GM10248 (cell line): ENCODE data around the gene QKI.

ENCODE experiments used
- CTCF ChIA-PET: fragments of 300-600 bp; sonication (Branson Sonifier 250); formaldehyde crosslinking; extraction: SDS; loops from one replicate; lab custom pipeline; 2021; ENCODE audit warnings: antibody characterized with exemption; lab: Yijun Ruan, JAX
- POLR2A ChIA-PET: fragments of 350-650 bp; sonication (Branson Sonifier 250); formaldehyde crosslinking; extraction: SDS; loops from one replicate; lab custom pipeline; 2020; ENCODE audit warnings: antibody characterized with exemption; lab: Yijun Ruan, JAX
- DNase-seq: peaks from one replicate; pipeline ENCODE4 v3.0.0; 2012; ENCODE audit errors: extremely low spot score
- TF ChIP-seq, protein P1 (sequence below): IDR thresholded peaks from 2 replicates; pipeline ENCODE4 v1.5.1; 2012; ENCODE audit warnings: mild to moderate bottlenecking, low read depth; ENCODE audit errors: extremely low read depth, missing control alignments, control extremely low read depth

QKI gene

DNA sequence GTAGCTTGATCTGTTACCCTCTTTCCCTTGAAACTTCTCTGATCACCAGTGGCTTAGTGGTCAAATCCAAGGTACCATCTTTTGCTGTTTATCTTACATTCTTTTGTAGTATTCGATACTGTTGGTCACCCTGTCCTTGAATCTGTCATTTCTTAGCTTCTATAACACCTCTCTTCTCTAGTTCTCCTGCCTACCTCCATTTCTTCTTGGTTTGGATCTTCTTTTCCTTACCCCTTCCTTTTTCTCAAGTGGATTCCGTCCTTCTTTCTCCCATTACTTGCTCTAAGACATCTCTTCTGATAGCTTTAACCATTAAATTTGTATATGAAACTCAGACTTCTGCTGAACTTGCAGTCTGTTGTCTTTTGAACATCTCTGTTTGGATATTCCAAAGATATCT lies 39.9 kb downstream of the QKI start:
- TF ChIP-seq, protein P1, sequence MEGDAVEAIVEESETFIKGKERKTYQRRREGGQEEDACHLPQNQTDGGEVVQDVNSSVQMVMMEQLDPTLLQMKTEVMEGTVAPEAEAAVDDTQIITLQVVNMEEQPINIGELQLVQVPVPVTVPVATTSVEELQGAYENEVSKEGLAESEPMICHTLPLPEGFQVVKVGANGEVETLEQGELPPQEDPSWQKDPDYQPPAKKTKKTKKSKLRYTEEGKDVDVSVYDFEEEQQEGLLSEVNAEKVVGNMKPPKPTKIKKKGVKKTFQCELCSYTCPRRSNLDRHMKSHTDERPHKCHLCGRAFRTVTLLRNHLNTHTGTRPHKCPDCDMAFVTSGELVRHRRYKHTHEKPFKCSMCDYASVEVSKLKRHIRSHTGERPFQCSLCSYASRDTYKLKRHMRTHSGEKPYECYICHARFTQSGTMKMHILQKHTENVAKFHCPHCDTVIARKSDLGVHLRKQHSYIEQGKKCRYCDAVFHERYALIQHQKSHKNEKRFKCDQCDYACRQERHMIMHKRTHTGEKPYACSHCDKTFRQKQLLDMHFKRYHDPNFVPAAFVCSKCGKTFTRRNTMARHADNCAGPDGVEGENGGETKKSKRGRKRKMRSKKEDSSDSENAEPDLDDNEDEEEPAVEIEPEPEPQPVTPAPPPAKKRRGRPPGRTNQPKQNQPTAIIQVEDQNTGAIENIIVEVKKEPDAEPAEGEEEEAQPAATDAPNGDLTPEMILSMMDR, result no peak
- no peak for DNase-seq
- ChIA-PET CTCF (interaction anchor here (0.9 kb wide), 1 partner anchor 35 kb away, joined by 3 read pairs; no protein-coding TSS in a partner anchor), POLR2A (no interaction called here)

DNA sequence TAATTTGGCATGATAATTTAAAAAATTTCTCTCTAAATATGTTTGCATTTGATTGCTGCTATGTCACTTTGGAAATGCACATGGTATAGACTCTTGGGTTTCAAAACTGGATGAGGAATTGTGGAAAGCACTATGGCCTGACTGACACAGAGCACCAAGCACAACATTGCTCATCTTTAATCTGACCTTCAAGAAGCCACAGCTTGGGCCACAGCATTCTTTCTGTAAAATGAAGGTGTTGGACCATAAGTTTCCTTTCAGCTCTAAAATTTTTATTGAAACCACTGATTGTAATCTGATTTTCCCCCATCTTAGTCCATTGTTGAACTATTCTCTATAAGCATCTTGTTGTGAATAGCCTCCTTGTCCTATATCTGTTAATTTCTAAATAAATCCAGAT lies 41.0 kb downstream of the QKI start:
- TF ChIP-seq, protein P1, result no peak
- DNase-seq, result no peak
- ChIA-PET POLR2A (no interaction called here), CTCF (interaction anchor here (0.9 to 1.0 kb wide), 2 partner anchors 19 to 22 kb away, joined by 3 read pairs; no protein-coding TSS in a partner anchor)

DNA sequence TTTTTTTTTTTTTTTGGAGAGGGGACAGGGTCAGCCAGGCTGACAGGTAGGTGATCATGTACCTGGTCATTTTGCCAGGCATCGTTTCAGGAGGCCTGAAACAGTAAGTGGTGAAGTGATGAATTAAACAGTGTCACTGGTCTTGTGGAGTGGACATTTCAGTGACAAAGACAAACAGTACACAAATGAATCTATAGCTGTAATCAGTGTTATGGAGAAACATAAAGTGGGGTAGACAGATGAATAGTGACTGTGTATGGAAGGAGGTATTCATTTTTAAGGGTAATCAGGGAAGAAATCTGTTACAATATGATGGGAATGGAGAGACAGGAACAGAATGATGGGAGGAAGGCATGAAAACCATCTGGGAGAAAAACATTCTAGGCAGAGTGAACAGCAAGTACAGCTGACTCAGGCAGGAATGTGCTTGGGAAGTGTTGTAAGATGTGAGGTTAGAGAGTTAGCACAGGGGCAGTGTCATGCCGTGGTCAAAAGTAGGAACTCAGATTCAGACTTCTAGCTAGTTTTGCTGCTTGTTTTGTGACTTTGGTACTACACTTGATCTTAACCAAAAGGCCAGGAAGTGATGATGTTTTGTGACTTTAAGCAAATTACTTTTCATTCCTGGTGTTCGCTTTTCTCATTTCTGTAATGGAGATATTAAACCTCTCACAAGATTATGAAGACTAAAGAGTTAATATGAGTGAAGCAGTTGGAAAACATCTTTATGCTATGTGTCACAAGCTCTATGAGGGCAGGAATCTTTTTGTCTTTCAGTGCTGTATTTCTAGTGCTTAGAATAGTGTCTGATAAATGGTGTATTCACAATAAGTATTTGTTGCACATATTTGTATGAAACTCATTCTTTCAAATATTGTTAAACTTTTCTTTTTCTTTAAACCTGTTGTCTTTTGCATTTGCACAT lies 43.4 kb downstream of the QKI start:
- DNase-seq, result no peak
- ChIA-PET POLR2A (no interaction called here), CTCF (interaction anchor here (0.9 kb wide), 1 partner anchor 9 kb away, joined by 3 read pairs; no protein-coding TSS in a partner anchor)
- TF ChIP-seq, protein P1, result no peak

DNA sequence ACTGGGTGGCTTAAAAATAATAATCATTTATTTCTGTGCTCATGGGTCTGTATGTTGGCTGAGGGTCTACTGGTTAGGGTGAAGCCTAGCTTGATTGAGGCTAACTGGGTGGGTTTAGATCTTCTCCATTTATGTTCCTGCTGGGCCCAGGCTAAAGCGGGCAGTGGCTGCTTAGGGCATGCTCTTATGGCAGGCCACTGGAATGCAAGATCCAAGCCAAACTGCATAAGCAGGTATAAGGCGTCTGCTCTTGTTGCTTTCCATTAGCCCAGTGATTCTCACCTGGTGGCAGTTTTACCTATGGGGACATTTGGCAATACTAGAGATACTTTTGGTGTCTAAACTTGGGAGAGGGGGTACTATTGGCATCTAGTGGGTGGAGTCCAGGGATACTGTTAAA lies 44.5 kb downstream of the QKI start:
- ChIA-PET POLR2A (no interaction called here), CTCF (no interaction called here)
- DNase-seq, result no peak
- TF ChIP-seq, protein P1, result no peak

DNA sequence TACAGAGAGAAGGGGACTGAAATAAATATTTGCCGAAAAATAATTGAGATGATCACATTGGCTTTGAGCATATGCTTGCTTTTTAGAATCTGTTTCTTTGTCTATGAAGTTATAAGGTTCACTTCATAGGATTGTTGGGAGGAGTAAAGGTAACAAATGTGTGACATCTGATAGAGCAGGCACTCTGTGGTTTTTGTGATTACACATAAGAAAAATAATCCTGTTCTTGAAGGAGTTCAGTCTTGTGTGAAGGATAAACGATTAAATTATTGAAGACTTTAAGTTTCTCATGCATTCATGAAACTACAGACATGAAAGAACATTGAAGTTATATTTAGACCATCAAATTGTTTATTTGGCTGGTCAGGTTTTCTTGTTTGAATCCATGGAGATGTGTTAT lies 45.0 kb downstream of the QKI start:
- POLR2A ChIA-PET, result no interaction called here

DNA sequence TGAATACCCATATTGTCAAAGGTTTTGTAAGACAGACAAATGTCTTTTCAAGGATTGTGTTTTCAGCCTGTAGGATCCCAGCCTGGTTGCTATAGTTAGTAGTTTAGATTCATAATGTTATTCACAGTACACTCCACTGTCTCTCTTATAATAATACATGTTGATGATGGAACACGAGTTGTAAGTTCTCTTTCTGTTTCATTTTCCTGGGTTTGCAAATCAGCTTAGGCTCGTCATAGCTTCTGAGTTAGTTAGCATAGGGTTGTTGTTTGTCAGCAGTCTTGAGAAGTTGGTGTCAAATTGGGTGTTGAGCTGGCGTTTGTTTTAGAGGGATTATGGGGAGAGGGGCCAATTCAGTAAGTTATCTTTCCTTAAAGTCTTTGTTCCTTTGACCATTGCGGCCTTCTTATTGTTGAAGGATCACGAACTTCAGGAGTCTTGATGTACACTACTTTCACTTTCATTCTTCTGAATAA lies 45.8 kb downstream of the QKI start:
- CTCF ChIA-PET, result interaction anchor here (1.0 to 1.3 kb wide), 2 partner anchors 11 to 34 kb away, joined by 3 to 4 read pairs; no protein-coding TSS in a partner anchor
- POLR2A ChIA-PET, result interaction anchor here (1.1 kb wide), 1 partner anchor 77 kb away, joined by 3 read pairs; no protein-coding TSS in a partner anchor
- TF ChIP-seq, protein P1, result no peak
- peak; percentile 36 for DNase-seq

More for the DNA sequence above, 45.0 kb downstream of the QKI start:
- CTCF ChIA-PET, result no interaction called here
- DNase-seq, result no peak
- TF ChIP-seq, protein P1, result no peak
